Hepatocyte (in vitro differentiated cells): ENCODE results near the gene VANGL2. TPM values are rescaled to one million over a fixed set of nuclear protein-coding genes. Genes with fewer than 3 reads are reported as not detected.

ENCODE experiments used
- DNase-seq: peaks from one replicate; pipeline ENCODE4 v3.0.0-alpha.2; 2016; ENCODE audit warnings: low spot score
- H2AFZ ChIP-seq: fragments of 200-600 bp; sonication (generic); 2 replicates; pipeline ENCODE4 v1.6.0; 2016; ENCODE audit warnings: antibody characterized with exemption, mild to moderate bottlenecking
- H3K27ac ChIP-seq: fragments of 200-600 bp; sonication (generic); 2 replicates; pipeline ENCODE4 v1.5.1; 2016; ENCODE audit warnings: mild to moderate bottlenecking
- H3K27me3 ChIP-seq: fragments of 200-600 bp; sonication (generic); 2 replicates; pipeline ENCODE4 v1.6.1; 2016
- H3K36me3 ChIP-seq: fragments of 200-600 bp; sonication (generic); replicated peaks from 2 replicates; pipeline ENCODE4 v1.5.1; 2016; ENCODE audit warnings: low read depth; ENCODE audit not compliant: insufficient read depth
- H3K4me1 ChIP-seq: fragments of 200-600 bp; sonication (generic); 2 replicates; pipeline ENCODE4 v1.5.1; 2016; ENCODE audit warnings: mild to moderate bottlenecking, moderate library complexity; ENCODE audit not compliant: insufficient read depth
- H3K4me2 ChIP-seq: fragments of 200-600 bp; sonication (generic); 2 replicates; pipeline ENCODE4 v1.6.0; 2016
- H3K4me3 ChIP-seq: fragments of 200-600 bp; sonication (generic); 2 replicates; pipeline ENCODE4 v1.5.1; 2016; ENCODE audit warnings: mild to moderate bottlenecking
- H3K79me2 ChIP-seq: fragments of 200-600 bp; sonication (generic); 2 replicates; pipeline ENCODE4 v1.6.0; 2017; ENCODE audit warnings: mild to moderate bottlenecking
- H3K9me2 ChIP-seq: fragments of 200-600 bp; sonication (generic); replicated peaks from 2 replicates; pipeline ENCODE4 v1.6.0; 2017; ENCODE audit warnings: mild to moderate bottlenecking; ENCODE audit not compliant: insufficient read depth
- H3K9me3 ChIP-seq: fragments of 200-600 bp; sonication (generic); 2 replicates; pipeline ENCODE4 v1.5.1; 2016; ENCODE audit warnings: low read depth, mild to moderate bottlenecking
- H4K20me1 ChIP-seq: fragments of 200-600 bp; sonication (generic); 2 replicates; pipeline ENCODE4 v1.6.0; 2016; ENCODE audit warnings: mild to moderate bottlenecking; ENCODE audit not compliant: insufficient read depth, poor library complexity, severe bottlenecking
- EZH2 ChIP-seq: fragments of 200-600 bp; sonication (generic); IDR thresholded peaks from 2 replicates; pipeline ENCODE4 v1.6.1; 2016; ENCODE audit warnings: antibody characterized with exemption, mild to moderate bottlenecking, borderline replicate concordance
- EZH2phosphoT487 ChIP-seq: fragments of 200-600 bp; sonication (generic); IDR thresholded peaks from one replicate; pipeline ENCODE4 v1.6.1; 2018; ENCODE audit warnings: antibody characterized with exemption, mild to moderate bottlenecking, low read depth, moderate library complexity; ENCODE audit not compliant: unreplicated experiment, severe bottlenecking
- WGBS: methylation state at CpG from one replicate; pipeline ENCODE4 v1.1.6; 2016; ENCODE audit warnings: low lambda C conversion rate; ENCODE audit errors: missing lambda C conversion rate; 5-methylcytosine and 5-hydroxymethylcytosine counted together
- polyA plus RNA-seq: library from polyadenylated mRNA; unstranded; fragments of >200 nt; fragmentation: Nextera tagmentation; extraction: Ambion mirVana; gene quantifications from 2 replicates; pipeline ENCODE4 v1.2.1, GENCODE V29; 2016
- small RNA-seq: library from RNA; depleted of rRNA; stranded (forward); fragments of <200 nt; gene quantifications from one replicate; pipeline ENCODE3, GENCODE V24; 2014
- total RNA-seq: library from RNA; depleted of rRNA; stranded (reverse); fragments of >200 nt; gene quantifications from 2 replicates; pipeline ENCODE4 v1.2.3, GENCODE V29; 2014
- TF ChIP-seq, protein P1 (sequence below): fragments of 200-600 bp; sonication (generic); IDR thresholded peaks from 2 replicates; pipeline ENCODE4 v1.5.1; 2016; ENCODE audit warnings: antibody characterized with exemption, mild to moderate bottlenecking; ENCODE audit not compliant: poor library complexity

Gene VANGL2
- total and polyA plus RNA-seq, 2 experiments from 2014 or later, result 8.2 to 10.9 TPM

DNA sequence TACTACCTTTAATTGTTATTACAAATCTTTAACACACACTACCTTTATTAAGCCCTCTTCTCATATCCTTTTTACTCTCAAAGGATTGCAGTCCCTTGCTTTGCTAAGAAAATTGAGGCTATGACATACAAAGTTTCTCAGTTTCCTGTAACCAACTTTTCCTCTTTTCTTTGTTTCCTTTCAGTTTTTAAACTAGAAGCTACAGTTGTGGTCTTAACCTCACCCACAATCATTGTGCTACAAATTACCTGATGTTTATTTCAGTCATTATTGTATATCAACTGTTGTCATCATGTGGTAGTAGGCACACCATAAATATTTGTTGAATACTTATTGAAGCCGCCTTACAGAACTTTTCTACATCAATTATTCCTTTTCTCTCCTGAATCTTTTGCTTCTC, 70.9 kb downstream of the VANGL2 start:
- TF ChIP-seq, protein P1, sequence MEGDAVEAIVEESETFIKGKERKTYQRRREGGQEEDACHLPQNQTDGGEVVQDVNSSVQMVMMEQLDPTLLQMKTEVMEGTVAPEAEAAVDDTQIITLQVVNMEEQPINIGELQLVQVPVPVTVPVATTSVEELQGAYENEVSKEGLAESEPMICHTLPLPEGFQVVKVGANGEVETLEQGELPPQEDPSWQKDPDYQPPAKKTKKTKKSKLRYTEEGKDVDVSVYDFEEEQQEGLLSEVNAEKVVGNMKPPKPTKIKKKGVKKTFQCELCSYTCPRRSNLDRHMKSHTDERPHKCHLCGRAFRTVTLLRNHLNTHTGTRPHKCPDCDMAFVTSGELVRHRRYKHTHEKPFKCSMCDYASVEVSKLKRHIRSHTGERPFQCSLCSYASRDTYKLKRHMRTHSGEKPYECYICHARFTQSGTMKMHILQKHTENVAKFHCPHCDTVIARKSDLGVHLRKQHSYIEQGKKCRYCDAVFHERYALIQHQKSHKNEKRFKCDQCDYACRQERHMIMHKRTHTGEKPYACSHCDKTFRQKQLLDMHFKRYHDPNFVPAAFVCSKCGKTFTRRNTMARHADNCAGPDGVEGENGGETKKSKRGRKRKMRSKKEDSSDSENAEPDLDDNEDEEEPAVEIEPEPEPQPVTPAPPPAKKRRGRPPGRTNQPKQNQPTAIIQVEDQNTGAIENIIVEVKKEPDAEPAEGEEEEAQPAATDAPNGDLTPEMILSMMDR, result no peak
- TF ChIP-seq EZH2phosphoT487, result no peak
- TF ChIP-seq EZH2, result no peak
- Histone ChIP-seq H3K27me3 (no peaks in the 10 kb centered on the region), H3K36me3 (no peaks in the 10 kb centered on the region), H3K9me2 (no peaks in the 10 kb centered on the region), H2AFZ (no peak overlapping the region), H3K4me2 (no peak overlapping the region), H3K4me3 (no peak overlapping the region), H4K20me1 (no peaks in the 10 kb centered on the region), H3K79me2 (no peaks in the 10 kb centered on the region), H3K27ac (no peak overlapping the region), H3K9me3 (no peaks in the 10 kb centered on the region), H3K4me1 (no peaks in the 10 kb centered on the region)
- WGBS, result 92% methylated on average over 1 of the region's 1 CpG
- no peak for DNase-seq

DNA sequence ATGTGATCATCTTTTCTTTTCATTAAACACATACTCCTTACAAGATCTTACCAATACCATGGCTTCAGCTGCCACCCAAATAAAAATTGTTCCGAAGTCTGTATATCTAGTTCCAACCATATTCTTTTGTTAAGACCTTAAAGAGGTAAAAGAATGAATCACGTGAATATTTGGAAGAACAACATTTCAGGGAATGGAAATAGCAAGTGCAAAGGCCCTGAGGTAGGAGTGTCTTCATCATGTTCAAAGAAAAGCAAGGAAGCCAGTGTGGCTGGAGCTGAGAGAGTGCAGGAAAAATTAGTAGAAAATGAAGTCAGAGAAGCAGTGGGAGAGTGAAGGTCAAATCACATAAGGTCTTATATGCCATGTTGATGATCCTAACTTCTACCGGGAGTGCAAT, 71.7 kb downstream of the VANGL2 start:
- TF ChIP-seq EZH2phosphoT487 (no peak), EZH2 (no peak)
- TF ChIP-seq, protein P1, result no peak
- H3K27me3 ChIP-seq, result no peaks in the 10 kb centered on the region
- no peak overlapping the region for H3K27ac ChIP-seq
- no peak overlapping the region for H2AFZ ChIP-seq
- H3K4me1 ChIP-seq, result no peaks in the 10 kb centered on the region
- no peaks in the 10 kb centered on the region for H4K20me1 ChIP-seq
- no peaks in the 10 kb centered on the region for H3K9me2 ChIP-seq
- H3K9me3 ChIP-seq, result no peaks in the 10 kb centered on the region
- no peak overlapping the region for H3K4me2 ChIP-seq
- no peak for DNase-seq
- no peaks in the 10 kb centered on the region for H3K36me3 ChIP-seq
- no peaks in the 10 kb centered on the region for H3K79me2 ChIP-seq
- WGBS, result 97% methylated on average over 3 of the region's 3 CpGs
- no peak overlapping the region for H3K4me3 ChIP-seq

DNA sequence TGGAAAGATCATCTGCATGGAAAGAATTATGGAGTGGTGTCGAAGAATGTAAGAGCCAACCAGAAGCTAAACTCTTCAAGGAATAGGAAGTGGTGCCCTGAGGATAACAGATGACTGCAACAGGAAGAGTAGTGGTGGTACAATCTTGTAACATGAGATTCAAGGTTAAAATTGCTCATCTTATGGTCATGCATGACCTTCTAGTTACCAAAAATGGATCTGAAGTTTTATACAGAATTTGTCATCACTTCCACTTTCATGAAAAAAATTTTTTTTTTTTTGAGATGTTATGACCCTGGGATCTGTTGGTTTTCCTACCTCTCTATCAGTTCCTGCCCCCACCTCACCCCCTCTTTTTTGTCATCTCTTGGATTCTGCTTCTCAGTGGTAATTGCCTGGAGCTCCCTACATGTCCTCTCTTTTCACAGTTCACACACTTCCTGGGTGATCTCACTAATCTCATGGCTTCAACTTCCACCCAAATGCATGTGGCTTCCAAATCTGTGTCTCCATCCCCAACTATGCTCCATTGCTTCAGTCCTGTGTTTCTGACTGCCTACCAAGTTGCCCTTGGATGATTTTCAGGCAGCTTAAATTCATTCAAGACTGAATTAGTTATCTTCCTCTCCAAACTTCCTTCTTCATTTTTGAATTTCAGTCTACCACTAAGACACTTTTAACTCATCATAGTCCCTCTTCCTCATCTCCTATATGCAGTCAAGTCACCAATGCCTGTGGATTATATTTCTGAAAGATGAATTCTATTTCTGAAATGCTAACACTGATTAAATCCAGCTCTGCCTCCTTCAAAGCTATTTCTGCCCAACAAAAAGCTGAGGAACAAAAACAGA, 74.3 kb downstream of the VANGL2 start:
- H3K4me3 ChIP-seq, result no peak overlapping the region
- no peaks in the 10 kb centered on the region for H3K79me2 ChIP-seq
- H3K4me1 ChIP-seq, result no peaks in the 10 kb centered on the region
- no peaks in the 10 kb centered on the region for H3K9me2 ChIP-seq
- DNase-seq, result no peak
- H2AFZ ChIP-seq, result no peak overlapping the region
- H3K36me3 ChIP-seq, result no peaks in the 10 kb centered on the region
- no peaks in the 10 kb centered on the region for H3K27me3 ChIP-seq
- H4K20me1 ChIP-seq, result no peaks in the 10 kb centered on the region
- 91% methylated on average over 1 of the region's 1 CpG for WGBS
- no peak overlapping the region for H3K27ac ChIP-seq
- TF ChIP-seq EZH2phosphoT487 (no peak), EZH2 (no peak)
- TF ChIP-seq, protein P1, result no peak
- no peak overlapping the region for H3K4me2 ChIP-seq
- H3K9me3 ChIP-seq, result no peaks in the 10 kb centered on the region

Small RNA genes within 50 kb of the gene (small RNA-seq; reads per million reads assigned to genes)
- gene RNU4-42P, result not detected

Other genes starting within 250 kb of the VANGL2 start
- gene ATP1A4, start 249.0 kb upstream of the VANGL2 start, total RNA-seq, result 0.68 and 4.4 TPM in 2 replicates
- gene ATP1A4, start 249.0 kb upstream of the VANGL2 start, polyA plus RNA-seq, result 0.45 and 2.2 TPM in 2 replicates
- 0.72 TPM in 1 of 2 replicates, not detected in the other for gene CASQ1, start 210.0 kb upstream of the VANGL2 start, total RNA-seq
- 0.51 and 0.57 TPM in 2 replicates for gene CASQ1, start 210.0 kb upstream of the VANGL2 start, polyA plus RNA-seq
- gene PEA15, start 195.2 kb upstream of the VANGL2 start, total RNA-seq, result 61.1 and 82.3 TPM in 2 replicates
- 59.5 and 62.0 TPM in 2 replicates for gene PEA15, start 195.2 kb upstream of the VANGL2 start, polyA plus RNA-seq
- gene DCAF8, start 138.0 kb upstream of the VANGL2 start, total RNA-seq, result 85.8 and 110 TPM in 2 replicates
- gene DCAF8, start 138.0 kb upstream of the VANGL2 start, polyA plus RNA-seq, result 95.1 and 113 TPM in 2 replicates
- 60.3 and 74.4 TPM in 2 replicates for gene PEX19, start 115.4 kb upstream of the VANGL2 start, total RNA-seq
- gene PEX19, start 115.4 kb upstream of the VANGL2 start, polyA plus RNA-seq, result 37.7 and 39.3 TPM in 2 replicates
- gene COPA, start 57.3 kb upstream of the VANGL2 start, total RNA-seq, result 149 and 151 TPM in 2 replicates
- gene COPA, start 57.3 kb upstream of the VANGL2 start, polyA plus RNA-seq, result 138 and 141 TPM in 2 replicates
- gene NCSTN, start 57.2 kb upstream of the VANGL2 start, total RNA-seq, result 90.3 and 103 TPM in 2 replicates
- 112 and 120 TPM in 2 replicates for gene NCSTN, start 57.2 kb upstream of the VANGL2 start, polyA plus RNA-seq
- gene NHLH1, start 33.5 kb upstream of the VANGL2 start, total RNA-seq, result 0.13 TPM in 1 of 2 replicates, not detected in the other
- not detected in 2 replicates for gene NHLH1, start 33.5 kb upstream of the VANGL2 start, polyA plus RNA-seq
- not detected in 2 replicates for gene SLAMF6, start 122.7 kb downstream of the VANGL2 start, total RNA-seq
- gene SLAMF6, start 122.7 kb downstream of the VANGL2 start, polyA plus RNA-seq, result not detected in 2 replicates
- 0.23 and 0.60 TPM in 2 replicates for gene CD84, start 178.9 kb downstream of the VANGL2 start, total RNA-seq
- gene CD84, start 178.9 kb downstream of the VANGL2 start, polyA plus RNA-seq, result 0.74 TPM in 1 of 2 replicates, not detected in the other
- gene SLAMF1, start 246.5 kb downstream of the VANGL2 start, total RNA-seq, result 0.20 and 1.2 TPM in 2 replicates
- 2.1 and 2.3 TPM in 2 replicates for gene SLAMF1, start 246.5 kb downstream of the VANGL2 start, polyA plus RNA-seq